Lower leg skin (tissue), 3 donors: Measurements from ENCODE around the gene RRP9.

ENCODE experiments used
- CTCF ChIP-seq, 3 donors: fragments of 450-650 bp; IDR thresholded peaks; one replicate each; pipeline ENCODE4 v1.5.1; 2016; ENCODE audit warnings: antibody characterized with exemption in 3 of 3, mild to moderate bottlenecking in 3 of 3, moderate library complexity in 2 of 3
- POLR2A ChIP-seq, 2 donors: fragments of 450-650 bp; IDR thresholded peaks; one replicate each; pipeline ENCODE4 v1.6.1; 2016 to 2017; ENCODE audit warnings: antibody characterized with exemption in 2 of 2, mild to moderate bottlenecking in 1 of 2, moderate library complexity in 1 of 2

- TF ChIP-seq CTCF (IDR thresholded peaks at IDR 0.05) (no peak), POLR2A (IDR thresholded peaks at IDR 0.05) (no peak)
These were observed 13.0 kb upstream of the RRP9 start for GRCh38 chr3:51954713-51955112.
